Hepatocyte (in vitro differentiated cells): ENCODE results near the gene SCN3A.

Source experiments
- EZH2 ChIP-seq: fragments of 200-600 bp; sonication (generic); IDR thresholded peaks from 2 replicates; pipeline ENCODE4 v1.6.1; 2016; ENCODE audit warnings: antibody characterized with exemption, mild to moderate bottlenecking, borderline replicate concordance
- TF ChIP-seq, protein P1 (sequence below): fragments of 200-600 bp; sonication (generic); IDR thresholded peaks from 2 replicates; pipeline ENCODE4 v1.5.1; 2016; ENCODE audit warnings: antibody characterized with exemption, mild to moderate bottlenecking; ENCODE audit not compliant: poor library complexity

DNA sequence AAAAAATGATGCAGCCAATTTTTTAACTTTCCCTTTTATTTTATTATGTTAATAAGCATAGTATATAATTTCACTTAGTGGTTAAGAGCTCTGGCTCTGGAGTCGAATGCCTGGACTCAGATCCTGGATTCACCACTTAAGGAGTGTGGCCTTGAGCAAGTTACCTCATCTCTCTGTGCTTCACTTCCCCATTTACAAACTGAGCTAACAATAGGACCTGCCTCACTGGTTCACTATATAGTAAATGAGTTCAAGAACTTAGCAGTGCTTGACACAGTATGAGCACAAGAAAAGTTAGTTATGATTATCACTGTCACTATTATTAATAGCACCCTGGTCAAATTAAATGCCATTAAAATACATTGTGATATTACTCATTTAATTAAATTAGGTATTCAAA, 30.6 kb downstream of the SCN3A start:
- TF ChIP-seq, protein P1, sequence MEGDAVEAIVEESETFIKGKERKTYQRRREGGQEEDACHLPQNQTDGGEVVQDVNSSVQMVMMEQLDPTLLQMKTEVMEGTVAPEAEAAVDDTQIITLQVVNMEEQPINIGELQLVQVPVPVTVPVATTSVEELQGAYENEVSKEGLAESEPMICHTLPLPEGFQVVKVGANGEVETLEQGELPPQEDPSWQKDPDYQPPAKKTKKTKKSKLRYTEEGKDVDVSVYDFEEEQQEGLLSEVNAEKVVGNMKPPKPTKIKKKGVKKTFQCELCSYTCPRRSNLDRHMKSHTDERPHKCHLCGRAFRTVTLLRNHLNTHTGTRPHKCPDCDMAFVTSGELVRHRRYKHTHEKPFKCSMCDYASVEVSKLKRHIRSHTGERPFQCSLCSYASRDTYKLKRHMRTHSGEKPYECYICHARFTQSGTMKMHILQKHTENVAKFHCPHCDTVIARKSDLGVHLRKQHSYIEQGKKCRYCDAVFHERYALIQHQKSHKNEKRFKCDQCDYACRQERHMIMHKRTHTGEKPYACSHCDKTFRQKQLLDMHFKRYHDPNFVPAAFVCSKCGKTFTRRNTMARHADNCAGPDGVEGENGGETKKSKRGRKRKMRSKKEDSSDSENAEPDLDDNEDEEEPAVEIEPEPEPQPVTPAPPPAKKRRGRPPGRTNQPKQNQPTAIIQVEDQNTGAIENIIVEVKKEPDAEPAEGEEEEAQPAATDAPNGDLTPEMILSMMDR: no peak
- no peak for TF ChIP-seq EZH2
